Mesenchymal stem cell (in vitro differentiated cells and primary cell): Measurements from ENCODE around the gene MSMB.

ENCODE experiments used
- DNase-seq: peaks from one replicate; pipeline ENCODE4 v3.0.0-alpha.2; 2013
- H2AFZ ChIP-seq: one replicate; pipeline ENCODE4 v1.6.1; 2013; ENCODE audit warnings: low read depth, mild to moderate bottlenecking, control low read depth, inconsistent platforms, low read length, moderate library complexity
- H2AK5ac ChIP-seq: 2 replicates; pipeline ENCODE4 v1.6.1; 2013; ENCODE audit warnings: low read length, moderate library complexity, mild to moderate bottlenecking, inconsistent platforms; ENCODE audit not compliant: severe bottlenecking
- H2BK120ac ChIP-seq: one replicate; pipeline ENCODE4 v1.6.1; 2013; ENCODE audit warnings: low read depth, mild to moderate bottlenecking, inconsistent platforms, low read length, moderate library complexity
- H2BK12ac ChIP-seq, 2 experiments: one replicate each; pipeline ENCODE4 v1.6.1; 2013; ENCODE audit warnings: inconsistent platforms in 2 of 2, low read length in 2 of 2, mild to moderate bottlenecking in 2 of 2, moderate library complexity in 2 of 2, control low read depth in 1 of 2
- H2BK15ac ChIP-seq: one replicate; pipeline ENCODE4 v1.6.1; 2013; ENCODE audit warnings: mild to moderate bottlenecking, low read depth, inconsistent platforms; ENCODE audit not compliant: poor library complexity, severe bottlenecking
- H2BK5ac ChIP-seq: 2 replicates; pipeline ENCODE4 v1.6.1; 2013; ENCODE audit warnings: low read depth, mild to moderate bottlenecking, low read length, control low read depth, inconsistent platforms; ENCODE audit not compliant: poor library complexity, severe bottlenecking
- H3K14ac ChIP-seq, 2 experiments: one replicate each; pipeline ENCODE4 v1.6.1; 2013; ENCODE audit warnings: inconsistent platforms in 2 of 2, low read length in 2 of 2, control low read depth in 1 of 2, mild to moderate bottlenecking in 1 of 2, moderate library complexity in 1 of 2
- H3K18ac ChIP-seq, 2 experiments: one replicate each; pipeline ENCODE4 v1.6.1; 2013; ENCODE audit warnings: inconsistent platforms in 2 of 2, low read length in 2 of 2, control low read depth in 1 of 2, low read depth in 1 of 2, mild to moderate bottlenecking in 1 of 2
- H3K23ac ChIP-seq, 2 experiments: one replicate each; pipeline ENCODE4 v1.6.1; 2013; ENCODE audit warnings: inconsistent platforms in 2 of 2, low read length in 2 of 2, mild to moderate bottlenecking in 2 of 2, moderate library complexity in 2 of 2, control low read depth in 1 of 2
- H3K27ac ChIP-seq: 2 replicates; pipeline ENCODE4 v1.5.1; 2013; ENCODE audit warnings: mild to moderate bottlenecking, moderate library complexity, low read length, control low read depth, inconsistent platforms; ENCODE audit not compliant: poor library complexity, severe bottlenecking
- H3K27me3 ChIP-seq, 2 experiments: 2 replicates each; pipeline versions ENCODE4 v1.6.1 to v1.7.0; 2013; ENCODE audit warnings: low read length in 2 of 2, mild to moderate bottlenecking in 2 of 2, moderate library complexity in 2 of 2, control low read depth in 1 of 2, inconsistent platforms in 1 of 2; ENCODE audit not compliant: control insufficient read depth in 1 of 2, insufficient read depth in 1 of 2
- H3K36me3 ChIP-seq, 2 experiments: 2 replicates each; pipeline versions ENCODE4 v1.6.1 to v1.7.0; 2013; ENCODE audit warnings: low read length in 2 of 2, control low read depth in 1 of 2, inconsistent platforms in 1 of 2, low read depth in 1 of 2, mild to moderate bottlenecking in 1 of 2; ENCODE audit not compliant: insufficient read depth in 2 of 2, control insufficient read depth in 1 of 2
- H3K4ac ChIP-seq, 2 experiments: one replicate each; pipeline ENCODE4 v1.6.1; 2013; ENCODE audit warnings: inconsistent platforms in 2 of 2, low read length in 2 of 2, mild to moderate bottlenecking in 2 of 2, moderate library complexity in 2 of 2, control low read depth in 1 of 2, low read depth in 1 of 2
- H3K4me1 ChIP-seq: 2 replicates; pipeline ENCODE4 v1.6.1; 2013; ENCODE audit warnings: low read depth, low read length, control low read depth; ENCODE audit not compliant: control insufficient read depth, insufficient read depth
- H3K4me2 ChIP-seq: 2 replicates; pipeline ENCODE4 v1.6.1; 2013; ENCODE audit warnings: low read length, mild to moderate bottlenecking, inconsistent platforms; ENCODE audit not compliant: poor library complexity, severe bottlenecking
- H3K4me3 ChIP-seq, 2 experiments: 2 replicates each; pipeline versions ENCODE4 v1.5.1 to v1.7.0; 2013; ENCODE audit warnings: low read length in 2 of 2, mild to moderate bottlenecking in 2 of 2, control low read depth in 1 of 2, low read depth in 1 of 2; ENCODE audit not compliant: insufficient read depth in 1 of 2
- H3K79me1 ChIP-seq: replicated peaks from 2 replicates; pipeline ENCODE4 v1.6.1; 2013; ENCODE audit warnings: mild to moderate bottlenecking, control low read depth, low read length, inconsistent platforms; ENCODE audit not compliant: poor library complexity, severe bottlenecking
- H3K9ac ChIP-seq: 2 replicates; pipeline ENCODE4 v1.7.0; 2013; ENCODE audit warnings: mild to moderate bottlenecking, low read length, moderate library complexity
- H3K9me3 ChIP-seq: 2 replicates; pipeline ENCODE4 v1.7.0; 2013; ENCODE audit warnings: mild to moderate bottlenecking, low read length; ENCODE audit not compliant: control insufficient read depth
- H4K8ac ChIP-seq: one replicate; pipeline ENCODE4 v1.6.1; 2013; ENCODE audit warnings: inconsistent platforms, mild to moderate bottlenecking, low read length, moderate library complexity
- H4K91ac ChIP-seq: one replicate; pipeline ENCODE4 v1.6.1; 2013; ENCODE audit warnings: mild to moderate bottlenecking, low read length, inconsistent platforms
- WGBS: methylation state at CpG from one replicate; pipeline ENCODE4 v1.1.7; 2013; ENCODE audit warnings: mixed read lengths; 5-methylcytosine and 5-hydroxymethylcytosine counted together

The MSMB gene

DNA sequence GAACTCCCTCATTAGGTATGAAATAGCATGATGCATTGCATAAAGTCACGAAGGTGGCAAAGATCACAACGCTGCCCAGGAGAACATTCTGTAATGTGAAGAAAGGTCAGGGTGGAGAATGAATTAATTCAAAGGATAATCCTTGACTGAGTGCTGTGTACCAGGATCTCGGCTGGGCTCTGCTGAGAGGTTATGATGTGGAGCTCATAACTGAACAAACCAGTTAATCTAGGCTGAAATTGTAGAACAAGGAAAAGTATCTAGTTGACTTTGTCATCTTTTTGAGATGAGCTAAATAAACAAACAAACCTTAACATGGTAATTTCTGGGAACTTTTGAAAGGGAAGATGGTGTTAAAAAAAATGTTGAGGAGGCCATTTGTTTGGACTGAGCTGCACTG lies 6.1 kb downstream of the MSMB start:
- WGBS = 89% methylated on average over 3 of the region's 3 CpGs
- Histone ChIP-seq H3K9ac (no peak overlapping the region), H3K27ac (no peak overlapping the region), H4K8ac (no peak overlapping the region), H3K4me2 (no peak overlapping the region), H3K4me1 (no peaks in the 10 kb centered on the region), H3K27me3 (peaks cover 3 to 11% of the 10 kb centered on the region in 2 experiments), H2AK5ac (no peak overlapping the region), H2BK120ac (no peak overlapping the region), H3K23ac (no peak overlapping the region), H3K36me3 (no peaks in the 10 kb centered on the region), H2BK5ac (no peak overlapping the region), H2BK12ac (no peak overlapping the region), H3K9me3 (no peaks in the 10 kb centered on the region), H3K18ac (no peak overlapping the region), H3K4me3 (no peak overlapping the region), H3K4ac (no peak overlapping the region), H4K91ac (no peak overlapping the region), H2AFZ (no peak overlapping the region), H3K79me1 (no peaks in the 10 kb centered on the region), H2BK15ac (no peak overlapping the region), H3K14ac (no peak overlapping the region)
- DNase-seq = no peak

DNA sequence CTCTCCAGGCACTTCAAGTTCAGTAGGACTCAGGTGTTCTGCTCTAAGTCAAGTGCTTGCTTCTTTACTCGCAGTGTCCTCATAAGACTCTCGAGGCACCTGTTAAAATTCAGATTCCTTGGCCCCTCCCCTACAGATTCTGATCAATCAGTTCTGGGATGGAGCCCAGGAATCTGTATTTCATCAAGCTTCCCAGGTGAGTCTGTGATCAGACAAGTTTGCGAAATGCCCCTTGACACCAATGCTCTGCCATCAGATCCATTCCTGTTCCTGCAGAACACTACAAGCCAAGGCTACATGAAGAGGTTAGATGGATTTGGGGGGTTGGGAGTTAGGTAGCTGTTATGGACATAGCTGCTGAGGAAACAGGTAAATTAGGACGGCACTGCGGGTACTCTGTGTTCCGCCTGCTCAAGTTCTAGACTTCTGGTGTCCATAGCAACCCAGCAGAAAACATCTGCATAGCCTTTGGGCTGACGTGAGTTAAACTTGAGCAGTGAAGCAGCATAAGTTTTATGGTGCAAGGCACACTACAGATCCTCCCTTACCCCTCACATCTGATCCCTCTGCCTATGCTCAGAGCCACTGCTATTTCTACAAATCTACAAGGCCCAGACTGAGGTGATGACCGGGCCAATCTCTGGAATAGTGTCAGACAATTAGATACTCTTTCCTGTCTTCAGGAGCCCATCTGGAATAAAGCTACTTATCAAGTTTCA lies 8.8 kb downstream of the MSMB start:
- no peak overlapping the region for H3K4me3 ChIP-seq
- no peak overlapping the region for H2BK15ac ChIP-seq
- no peak overlapping the region for H2AK5ac ChIP-seq
- H3K4me1 ChIP-seq = peaks cover 4% of the 10 kb centered on the region
- no peak overlapping the region for H3K14ac ChIP-seq
- H3K23ac ChIP-seq = no peak overlapping the region
- H3K18ac ChIP-seq = no peak overlapping the region
- no peak overlapping the region for H2BK5ac ChIP-seq
- H3K27ac ChIP-seq = no peak overlapping the region
- no peak overlapping the region for H3K4ac ChIP-seq
- DNase-seq = no peak
- no peaks in the 10 kb centered on the region for H3K36me3 ChIP-seq
- H3K4me2 ChIP-seq = no peak overlapping the region
- H3K27me3 ChIP-seq = peaks cover 0 to 7% of the 10 kb centered on the region in 2 experiments
- H3K9ac ChIP-seq = no peak overlapping the region
- no peak overlapping the region for H2BK12ac ChIP-seq
- no peak overlapping the region for H2AFZ ChIP-seq
- H3K79me1 ChIP-seq = no peaks in the 10 kb centered on the region
- no peak overlapping the region for H2BK120ac ChIP-seq
- WGBS = 93% methylated on average over 7 of the region's 8 CpGs
- H4K91ac ChIP-seq = no peak overlapping the region
- no peak overlapping the region for H4K8ac ChIP-seq
- no peaks in the 10 kb centered on the region for H3K9me3 ChIP-seq

GRCh38 chr10:46035923-46036849 lies 9.9 kb downstream of the MSMB start:
- Histone ChIP-seq H2AFZ (no peak overlapping the region), H3K27me3 (peaks cover 0 to 7% of the 10 kb centered on the region in 2 experiments), H3K4me2 (no peak overlapping the region), H2BK15ac (no peak overlapping the region), H3K4me3 (no peak overlapping the region), H3K4me1 (peaks cover 4% of the 10 kb centered on the region), H3K18ac (peak overlapping the region in 1 of 2 experiments; percentile 55), H3K79me1 (no peaks in the 10 kb centered on the region), H4K91ac (no peak overlapping the region), H2BK120ac (no peak overlapping the region), H4K8ac (peak overlapping the region; percentile 88), H2BK12ac (no peak overlapping the region), H3K27ac (no peak overlapping the region), H2BK5ac (no peak overlapping the region), H3K9ac (no peak overlapping the region), H2AK5ac (no peak overlapping the region), H3K9me3 (no peaks in the 10 kb centered on the region), H3K14ac (no peak overlapping the region), H3K4ac (no peak overlapping the region), H3K36me3 (no peaks in the 10 kb centered on the region), H3K23ac (no peak overlapping the region)
- WGBS = 73% methylated on average over 7 of the region's 8 CpGs
- peak; percentile 42 for DNase-seq

GRCh38 chr10:46033602-46034011 lies 12.5 kb downstream of the MSMB start:
- H4K8ac ChIP-seq = peak overlapping the region; percentile 49

More at GRCh38 chr10:46033602-46034011, 12.5 kb downstream of the MSMB start:
- H3K9me3 ChIP-seq = no peaks in the 10 kb centered on the region
- peak overlapping the region in 1 of 2 experiments; percentile 86 for H3K4ac ChIP-seq
- no peak overlapping the region for H3K27ac ChIP-seq
- no peak overlapping the region for H3K4me3 ChIP-seq
- H4K91ac ChIP-seq = peak overlapping the region; percentile 29
- no peak overlapping the region for H3K23ac ChIP-seq
- H2BK12ac ChIP-seq = peak overlapping the region in 1 of 2 experiments; percentile 93
- H3K4me2 ChIP-seq = no peak overlapping the region
- no peak overlapping the region for H3K14ac ChIP-seq
- H3K79me1 ChIP-seq = no peaks in the 10 kb centered on the region
- no peak overlapping the region for H2AK5ac ChIP-seq
- DNase-seq = peak; percentile 90
- peaks cover 0 to under 1% of the 10 kb centered on the region in 2 experiments for H3K27me3 ChIP-seq
- H2BK15ac ChIP-seq = peak overlapping the region; percentile 85
- peak overlapping the region; percentile 10 to 93 for H3K18ac ChIP-seq
- peak overlapping the region; percentile 92 for H2AFZ ChIP-seq
- no peak overlapping the region for H2BK5ac ChIP-seq
- H3K9ac ChIP-seq = no peak overlapping the region
- no peak overlapping the region for H2BK120ac ChIP-seq
- peaks cover 4% of the 10 kb centered on the region for H3K4me1 ChIP-seq
- H3K36me3 ChIP-seq = no peaks in the 10 kb centered on the region
